GM12873 (cell line): Measurements from ENCODE around the gene ZNF790.

Source experiments
- CTCF ChIP-seq: IDR thresholded peaks from 2 replicates; pipeline ENCODE4 v1.5.1; 2012; ENCODE audit warnings: low read depth, mild to moderate bottlenecking, moderate library complexity, low read length, control low read depth; ENCODE audit not compliant: insufficient read depth; ENCODE audit errors: missing control alignments

ZNF790 gene

GRCh38 chr19:36797786-36798108, 40.4 kb downstream of the ZNF790 start:
- TF ChIP-seq CTCF: no peak

GRCh38 chr19:36796714-36796992, 41.5 kb downstream of the ZNF790 start:
- no peak for TF ChIP-seq CTCF

GRCh38 chr19:36791420-36792141, 46.6 kb downstream of the ZNF790 start:
- peak; percentile 8 for TF ChIP-seq CTCF

GRCh38 chr19:36775768-36776167, 62.4 kb downstream of the ZNF790 start:
- TF ChIP-seq CTCF: no peak

GRCh38 chr19:36773223-36773579, 65.0 kb downstream of the ZNF790 start:
- TF ChIP-seq CTCF: no peak

- TF ChIP-seq CTCF: no peak
Measured at GRCh38 chr19:36772311-36773222, 65.6 kb downstream of the ZNF790 start, which contains the start of gene ZNF850. Gene ZNF850 (minus strand): TSS chr19:36772807. CDS start chr19:36762606, 10,201 bp downstream.
